ENCODE measurements around the gene DGKA. TPM values are rescaled to one million over a fixed set of nuclear protein-coding genes. Genes with fewer than 3 reads are reported as not detected.

The DGKA gene
- total and polyA plus RNA-seq, 2 experiments from 2014 or later: 16.1 to 24.6 TPM

- TF ChIP-seq, protein P1, sequence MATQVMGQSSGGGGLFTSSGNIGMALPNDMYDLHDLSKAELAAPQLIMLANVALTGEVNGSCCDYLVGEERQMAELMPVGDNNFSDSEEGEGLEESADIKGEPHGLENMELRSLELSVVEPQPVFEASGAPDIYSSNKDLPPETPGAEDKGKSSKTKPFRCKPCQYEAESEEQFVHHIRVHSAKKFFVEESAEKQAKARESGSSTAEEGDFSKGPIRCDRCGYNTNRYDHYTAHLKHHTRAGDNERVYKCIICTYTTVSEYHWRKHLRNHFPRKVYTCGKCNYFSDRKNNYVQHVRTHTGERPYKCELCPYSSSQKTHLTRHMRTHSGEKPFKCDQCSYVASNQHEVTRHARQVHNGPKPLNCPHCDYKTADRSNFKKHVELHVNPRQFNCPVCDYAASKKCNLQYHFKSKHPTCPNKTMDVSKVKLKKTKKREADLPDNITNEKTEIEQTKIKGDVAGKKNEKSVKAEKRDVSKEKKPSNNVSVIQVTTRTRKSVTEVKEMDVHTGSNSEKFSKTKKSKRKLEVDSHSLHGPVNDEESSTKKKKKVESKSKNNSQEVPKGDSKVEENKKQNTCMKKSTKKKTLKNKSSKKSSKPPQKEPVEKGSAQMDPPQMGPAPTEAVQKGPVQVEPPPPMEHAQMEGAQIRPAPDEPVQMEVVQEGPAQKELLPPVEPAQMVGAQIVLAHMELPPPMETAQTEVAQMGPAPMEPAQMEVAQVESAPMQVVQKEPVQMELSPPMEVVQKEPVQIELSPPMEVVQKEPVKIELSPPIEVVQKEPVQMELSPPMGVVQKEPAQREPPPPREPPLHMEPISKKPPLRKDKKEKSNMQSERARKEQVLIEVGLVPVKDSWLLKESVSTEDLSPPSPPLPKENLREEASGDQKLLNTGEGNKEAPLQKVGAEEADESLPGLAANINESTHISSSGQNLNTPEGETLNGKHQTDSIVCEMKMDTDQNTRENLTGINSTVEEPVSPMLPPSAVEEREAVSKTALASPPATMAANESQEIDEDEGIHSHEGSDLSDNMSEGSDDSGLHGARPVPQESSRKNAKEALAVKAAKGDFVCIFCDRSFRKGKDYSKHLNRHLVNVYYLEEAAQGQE (IDR thresholded peaks at IDR 0.05; ENCODE audit: unreplicated experiment): no peak
- TF ChIP-seq NANOG (IDR thresholded peaks at IDR 0.05; ENCODE audit: borderline replicate concordance): no peak
- TF ChIP-seq EZH2phosphoT487 (IDR thresholded peaks at IDR 0.05; ENCODE audit: unreplicated experiment): no peak
Measured at GRCh38 chr12:55885113-55885512, 45.8 kb upstream of the DGKA start (continued).

DNA sequence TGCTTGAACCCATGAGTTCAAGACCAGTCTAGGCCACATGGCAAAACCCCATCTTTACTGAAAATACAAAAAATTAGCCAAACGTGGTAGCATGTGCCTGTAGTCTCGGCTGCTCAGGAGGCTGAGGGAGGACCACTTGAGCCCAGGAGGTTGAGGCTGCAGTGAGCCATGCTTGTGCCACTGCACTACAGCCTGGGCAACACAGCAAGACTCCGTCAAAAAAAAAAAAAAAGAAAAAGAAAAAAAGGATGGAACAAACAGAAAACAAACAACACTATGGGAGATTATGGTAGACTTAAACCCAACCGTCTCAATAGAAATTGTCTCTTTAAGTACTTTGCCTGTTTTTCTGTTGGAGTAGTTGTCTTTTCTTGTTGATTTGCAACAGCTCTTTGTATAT, 39.7 kb upstream of the DGKA start:
- Histone ChIP-seq H4K20me1 (replicated peaks; ENCODE audit: insufficient read depth) (no peaks in the 10 kb centered on the region), H2AFZ (no peak overlapping the region), H3K27ac (ENCODE audit: low read depth) (no peak overlapping the region), H3K4me3 (no peak overlapping the region), H3K9me2 (ENCODE audit: insufficient read depth) (no peaks in the 10 kb centered on the region), H3K79me2 (replicated peaks; ENCODE audit: insufficient read depth) (no peaks in the 10 kb centered on the region), H3K4me2 (no peak overlapping the region), H3F3A (replicated peaks; ENCODE audit: low read depth) (no peaks in the 10 kb centered on the region), H3K27me3 (ENCODE audit: insufficient read depth) (no peaks in the 10 kb centered on the region), H3K4me1 (ENCODE audit: insufficient read depth) (no peaks in the 10 kb centered on the region), H3K36me3 (ENCODE audit: insufficient read depth) (no peaks in the 10 kb centered on the region; the same call in 1 of the 2 replicates)
- Mint-ChIP-seq H3K27ac (no peak overlapping the region), H3K4me3 (no peak overlapping the region), H3K9me3 (peaks cover 3% of the 10 kb centered on the region; the same call in 1 of the 3 replicates), H3K27me3 (ENCODE audit: insufficient read depth, low read depth, poor library complexity) (peaks cover 4% of the 10 kb centered on the region), H3K36me3 (ENCODE audit: low read depth) (no peaks in the 10 kb centered on the region), H3K4me1 (no peaks in the 10 kb centered on the region)
- TF ChIP-seq JUNB (IDR thresholded peaks at IDR 0.05; ENCODE audit: unreplicated experiment) (no peak), CREB1 (CRISPR knock-in tag; IDR thresholded peaks at IDR 0.05; ENCODE audit: low read depth) (no peak), ZNF114 (CRISPR knock-in tag; IDR thresholded peaks at IDR 0.05) (no peak), STAT1 (IDR thresholded peaks at IDR 0.05; ENCODE audit: unreplicated experiment) (no peak), NANOG (IDR thresholded peaks at IDR 0.05; ENCODE audit: borderline replicate concordance) (no peak), EZH2 (IDR thresholded peaks at IDR 0.05; ENCODE audit: low read depth, unreplicated experiment) (no peak)
- TF ChIP-seq, protein P1 (IDR thresholded peaks at IDR 0.05; ENCODE audit: unreplicated experiment): no peak
- TF ChIP-seq, protein P2, sequence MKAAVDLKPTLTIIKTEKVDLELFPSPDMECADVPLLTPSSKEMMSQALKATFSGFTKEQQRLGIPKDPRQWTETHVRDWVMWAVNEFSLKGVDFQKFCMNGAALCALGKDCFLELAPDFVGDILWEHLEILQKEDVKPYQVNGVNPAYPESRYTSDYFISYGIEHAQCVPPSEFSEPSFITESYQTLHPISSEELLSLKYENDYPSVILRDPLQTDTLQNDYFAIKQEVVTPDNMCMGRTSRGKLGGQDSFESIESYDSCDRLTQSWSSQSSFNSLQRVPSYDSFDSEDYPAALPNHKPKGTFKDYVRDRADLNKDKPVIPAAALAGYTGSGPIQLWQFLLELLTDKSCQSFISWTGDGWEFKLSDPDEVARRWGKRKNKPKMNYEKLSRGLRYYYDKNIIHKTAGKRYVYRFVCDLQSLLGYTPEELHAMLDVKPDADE (IDR thresholded peaks at IDR 0.05): no peak
- no peak for ATAC-seq
- no peak for DNase-seq (ENCODE audit: low spot score)

All from GM23338 (cell line).